NCI-H1694 treated with DMSO at 0.1 percent for 48 hours (cell line): ENCODE data around the gene IL23R.

ENCODE experiments used
- DNase-seq: peaks from one replicate; lab custom pipeline; 2025; lab: John Stamatoyannopoulos, UW

IL23R gene

DNA sequence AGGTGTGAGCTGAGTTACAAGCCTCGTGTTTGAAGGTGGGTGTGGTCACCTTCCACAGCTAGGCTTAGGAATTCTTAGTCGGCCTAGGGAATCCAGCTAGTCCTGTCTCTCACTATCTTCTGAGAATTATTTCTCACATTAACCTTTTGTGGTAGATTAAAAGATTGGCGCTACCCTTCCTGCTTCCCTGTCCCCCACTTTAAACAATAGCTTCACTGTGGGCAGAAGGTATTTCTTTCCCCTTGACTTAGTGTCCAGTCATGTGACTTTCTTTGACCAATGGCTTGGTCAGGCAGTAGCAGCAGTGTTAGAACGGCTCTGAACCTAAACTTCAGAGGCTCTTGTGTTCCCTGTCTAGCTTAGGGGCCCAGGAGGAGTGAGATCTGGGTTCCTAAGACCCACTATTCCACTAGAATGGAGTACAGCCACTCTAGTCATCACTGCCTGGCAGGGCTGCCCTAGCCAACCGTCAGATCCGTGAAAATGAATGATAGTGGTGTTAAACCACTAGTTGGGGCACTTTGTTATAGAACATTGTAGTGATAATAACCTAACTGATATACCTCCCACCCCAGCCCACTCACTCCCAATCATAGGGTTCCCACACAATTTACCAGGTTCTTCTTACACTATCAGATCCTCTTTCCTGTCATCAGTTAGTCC lies 17.6 kb upstream of the IL23R start:
- DNase-seq: no peak

DNA sequence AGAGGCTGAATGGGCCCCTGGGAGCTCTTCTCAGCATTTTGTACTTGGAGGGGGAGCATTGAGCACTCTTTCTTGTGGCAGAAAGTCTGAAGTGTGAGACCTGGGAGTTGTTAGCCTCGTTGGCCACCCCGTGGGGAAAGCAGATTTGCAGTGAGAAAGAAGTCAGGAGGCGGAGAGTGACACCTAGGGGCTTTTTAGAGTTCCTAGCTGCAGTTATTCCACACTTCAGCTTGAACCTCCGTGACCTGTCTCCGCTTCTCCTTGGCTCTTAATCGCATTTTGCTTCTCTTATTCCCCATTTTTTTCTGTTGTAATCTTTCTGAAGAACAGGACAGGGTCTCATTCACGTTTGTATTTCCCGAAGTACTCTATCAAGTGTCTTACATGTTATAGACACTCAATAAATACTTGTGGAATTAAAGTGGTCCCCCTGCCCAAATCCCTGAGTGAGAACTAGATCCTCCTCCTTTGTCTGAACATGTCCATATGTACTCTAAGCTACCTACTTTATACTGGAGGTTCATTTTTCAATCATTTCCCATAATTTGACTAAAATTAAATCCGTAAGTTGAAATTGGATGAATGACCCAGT lies 17.0 kb upstream of the IL23R start:
- DNase-seq: peak; percentile 61

DNA sequence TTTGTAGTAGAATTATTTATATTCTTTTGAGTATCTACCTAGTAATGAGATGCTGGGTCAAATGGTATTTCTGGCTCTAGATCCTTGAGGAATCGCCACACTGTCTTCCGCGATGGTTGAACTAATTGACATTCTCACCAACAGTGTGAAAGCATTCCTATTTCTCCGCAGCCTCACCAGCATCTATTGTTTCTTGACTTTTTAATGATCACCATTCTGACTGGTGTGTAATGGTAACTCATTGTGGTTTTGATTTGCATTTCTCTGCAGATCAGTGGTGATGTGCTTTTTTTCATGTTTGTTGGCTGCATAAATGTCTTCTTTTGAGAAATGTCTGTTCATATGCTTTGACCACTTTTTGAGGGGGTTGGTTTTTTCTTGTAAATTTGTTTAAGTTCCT lies 15.3 kb upstream of the IL23R start:
- DNase-seq: no peak

DNA sequence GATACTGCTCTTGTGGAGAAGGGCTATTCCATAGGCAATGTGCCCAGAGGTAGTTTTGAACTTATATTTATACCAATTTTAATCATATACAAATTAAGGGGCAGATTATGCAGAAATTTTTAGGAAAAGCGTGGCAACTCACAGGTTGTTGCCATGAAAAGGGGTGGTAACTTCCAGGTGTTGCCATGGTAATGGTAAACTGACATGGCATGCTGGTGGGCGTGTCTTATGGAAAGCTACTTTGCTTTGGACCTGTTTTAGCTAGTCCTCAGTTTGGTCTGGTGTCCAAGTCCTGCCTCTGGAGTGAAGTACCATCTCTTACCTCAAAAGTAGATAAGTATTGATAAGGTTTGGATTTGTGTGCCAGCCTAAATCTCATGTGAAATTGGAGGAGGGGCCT lies 7.9 kb upstream of the IL23R start:
- no peak for DNase-seq

DNA sequence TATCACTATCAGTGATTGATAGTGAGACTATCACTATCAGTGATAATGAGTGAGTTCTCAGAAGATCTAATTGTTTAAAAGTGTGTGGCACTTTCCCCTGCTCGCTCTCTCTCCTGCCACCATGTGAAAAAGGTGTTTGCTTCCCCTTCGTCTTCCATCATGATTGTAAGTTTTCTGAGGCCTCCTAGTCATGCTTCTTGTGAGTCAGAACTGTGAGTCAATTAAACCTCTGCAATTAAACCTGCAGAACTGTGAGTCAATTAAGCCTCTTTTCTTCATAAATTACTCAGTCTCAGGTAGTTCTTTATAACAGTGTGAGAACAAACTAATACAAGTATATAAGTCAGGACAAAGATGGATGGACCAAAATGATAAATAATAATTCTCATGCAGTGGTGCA lies 7.0 kb upstream of the IL23R start:
- no peak for DNase-seq

DNA sequence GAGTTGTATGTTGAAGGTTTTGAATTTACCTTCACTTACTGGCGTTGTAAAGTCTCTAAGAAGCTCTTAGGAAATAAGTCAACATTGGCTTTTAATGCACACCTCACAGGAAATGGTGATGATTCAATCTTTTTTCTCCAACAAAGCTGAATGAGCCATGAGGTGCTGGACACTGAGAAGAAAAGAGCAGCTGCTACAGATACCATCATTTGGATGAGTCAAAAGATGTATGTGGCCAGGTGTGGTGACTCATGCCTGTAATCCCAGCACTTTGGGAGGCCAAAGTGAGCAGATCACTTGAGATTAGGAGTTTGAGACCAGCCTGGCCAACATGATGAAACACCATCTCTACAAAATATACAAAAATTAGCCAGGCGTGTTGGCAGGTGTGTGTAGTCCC lies 3.3 kb upstream of the IL23R start:
- DNase-seq: no peak

DNA sequence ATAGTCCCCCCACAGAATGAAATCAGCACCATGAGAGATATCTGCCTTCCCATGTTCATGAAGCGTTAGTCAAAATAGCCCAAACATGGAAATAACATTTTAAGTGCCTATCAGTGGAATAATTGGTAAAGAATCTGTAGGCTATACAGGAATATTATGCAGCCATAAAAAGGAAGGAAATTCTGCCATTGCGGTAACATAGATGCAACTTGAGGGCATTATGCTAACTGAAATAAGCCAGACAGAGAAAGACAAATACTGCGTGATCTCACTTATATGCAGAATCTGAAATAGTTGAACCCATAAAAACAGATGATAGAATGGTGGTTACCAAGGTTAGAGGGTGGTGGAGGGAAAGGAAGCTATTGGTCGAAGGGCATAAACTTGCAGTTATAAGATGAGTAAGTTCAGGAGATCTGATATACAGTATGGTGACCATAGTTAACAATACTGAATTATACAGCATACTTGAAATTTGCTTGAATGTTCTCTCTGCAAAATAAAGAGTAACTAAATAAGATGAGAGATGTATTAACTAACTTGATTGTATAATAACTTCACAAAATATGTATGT lies 699 bp upstream of the IL23R start:
- no peak for DNase-seq

DNA sequence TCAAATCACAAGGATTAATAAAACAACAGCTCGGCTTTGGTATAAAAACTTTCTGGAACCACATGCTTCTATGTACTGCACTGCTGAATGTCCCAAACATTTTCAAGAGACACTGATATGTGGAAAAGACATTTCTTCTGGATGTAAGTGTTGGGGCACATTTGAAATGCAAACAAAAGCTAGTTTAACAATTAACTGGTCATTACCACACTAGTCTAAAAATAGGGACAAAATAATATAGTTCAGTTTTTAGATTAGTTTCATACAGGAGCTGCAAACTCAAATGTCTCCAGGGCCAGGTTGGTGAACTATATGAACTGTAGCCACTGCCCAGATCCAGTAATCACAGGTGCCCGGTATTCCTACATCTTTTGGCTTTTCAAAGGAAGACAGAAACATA lies 3.2 kb downstream of the IL23R start:
- no peak for DNase-seq

DNA sequence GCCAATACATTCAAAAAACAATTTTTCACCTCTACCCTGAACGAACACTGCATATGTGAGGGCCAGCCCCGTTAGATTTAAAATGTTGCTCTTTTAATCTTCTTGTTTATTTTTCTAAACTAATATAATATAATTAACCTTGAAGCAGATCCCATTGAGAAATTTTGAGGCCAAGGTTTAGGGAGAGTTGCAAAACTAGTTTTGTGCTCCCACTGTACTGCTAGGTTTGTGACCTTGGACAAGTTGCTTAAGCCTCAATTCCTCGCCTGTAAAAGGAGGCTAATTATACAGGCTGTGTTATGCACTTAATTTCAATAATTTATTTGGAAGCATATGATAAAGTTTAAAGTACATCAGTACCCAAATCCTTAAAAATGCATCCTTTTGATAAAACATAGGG lies 3.7 kb downstream of the IL23R start:
- no peak for DNase-seq

DNA sequence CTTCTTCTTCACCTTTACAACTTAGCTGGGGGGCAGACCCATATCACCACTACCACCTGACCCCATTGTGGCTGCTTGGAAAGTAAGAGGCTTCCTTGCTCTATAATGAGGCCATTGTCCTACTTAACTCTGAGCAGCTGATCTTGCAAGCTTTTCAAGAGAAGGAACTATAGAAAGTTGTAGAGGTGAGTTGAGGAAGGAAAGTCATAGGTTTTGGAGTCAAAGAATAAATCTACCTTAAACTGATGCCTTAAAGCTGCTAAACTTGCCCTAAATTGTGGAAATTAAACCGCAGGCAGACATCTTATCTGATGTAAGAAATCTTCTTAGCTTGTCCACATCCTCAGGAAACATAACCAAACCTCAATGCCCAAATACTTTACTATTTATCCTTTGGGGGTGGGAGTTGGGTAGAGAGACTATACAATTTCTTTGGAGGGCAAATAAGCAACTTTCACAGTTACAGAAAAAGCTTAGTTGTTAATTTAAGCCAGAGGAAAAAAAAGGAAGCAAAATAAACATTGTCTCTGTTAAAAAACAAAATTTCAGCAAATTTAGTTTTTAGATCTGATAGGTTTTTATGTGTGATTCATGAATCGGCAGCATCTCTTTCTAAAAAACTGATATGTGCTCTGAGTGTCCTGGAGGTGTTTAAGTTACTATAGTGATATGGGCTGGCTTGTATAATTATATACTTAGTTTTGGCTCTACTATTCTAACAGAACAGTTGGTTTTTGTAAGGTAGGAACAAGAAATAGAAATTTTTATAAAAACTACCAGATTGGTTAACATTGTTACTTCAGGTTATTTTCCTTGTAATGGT lies 4.7 kb downstream of the IL23R start:
- no peak for DNase-seq

DNA sequence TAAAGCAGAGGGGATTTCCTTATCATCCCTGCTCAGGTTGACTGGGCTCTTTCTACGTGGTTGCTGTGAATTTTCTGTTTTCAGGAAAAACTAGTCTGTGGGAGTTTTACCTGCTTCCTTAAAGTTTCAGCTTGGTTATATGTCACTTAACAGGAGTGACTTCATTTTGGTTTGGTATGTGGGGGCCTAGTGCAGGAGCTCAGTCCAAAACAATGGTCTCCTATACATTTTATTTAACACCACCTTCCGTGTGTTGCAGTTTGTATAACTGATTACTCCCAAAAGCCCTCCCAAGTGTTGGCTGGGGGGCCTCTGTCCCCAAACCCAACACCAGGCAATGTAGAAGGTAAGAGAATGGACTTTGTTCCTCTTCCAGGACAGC lies 5.3 kb downstream of the IL23R start:
- no peak for DNase-seq

DNA sequence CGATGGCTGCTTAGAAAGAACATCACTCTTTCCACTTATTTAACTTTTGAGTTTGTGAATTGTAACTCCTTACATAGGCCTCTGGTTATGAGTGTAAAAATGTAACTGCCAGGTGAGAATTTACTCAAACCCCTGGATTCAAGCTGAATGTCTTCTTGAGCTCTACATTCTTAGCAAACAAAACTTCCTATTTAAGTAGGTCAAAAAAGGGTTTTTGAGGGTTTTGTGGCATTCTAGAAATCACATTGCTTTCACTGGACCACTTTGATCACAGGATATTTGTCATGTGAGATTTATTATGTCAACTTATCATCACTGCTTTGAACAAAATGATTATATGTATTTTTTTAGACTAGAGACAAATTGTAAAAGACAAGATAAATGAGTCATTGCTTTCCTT lies 5.7 kb downstream of the IL23R start:
- no peak for DNase-seq

DNA sequence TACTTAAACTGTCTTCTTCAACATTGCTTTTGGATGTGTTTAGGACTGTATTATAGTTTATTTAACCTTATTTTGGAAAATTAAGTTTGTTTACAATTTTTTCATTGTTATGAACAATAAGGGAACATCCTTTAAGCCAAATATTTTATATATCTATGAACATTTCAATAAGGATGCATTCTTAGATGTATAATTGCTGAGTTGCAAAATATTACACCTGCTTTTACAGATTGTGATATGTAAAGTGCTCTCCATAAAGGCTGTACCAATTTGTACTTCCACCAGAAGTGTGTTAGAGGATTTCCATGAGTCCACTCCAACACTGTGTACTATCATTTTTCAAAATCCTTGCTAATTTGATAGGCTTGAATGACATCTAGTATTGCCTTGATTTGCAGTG lies 7.7 kb downstream of the IL23R start:
- no peak for DNase-seq

DNA sequence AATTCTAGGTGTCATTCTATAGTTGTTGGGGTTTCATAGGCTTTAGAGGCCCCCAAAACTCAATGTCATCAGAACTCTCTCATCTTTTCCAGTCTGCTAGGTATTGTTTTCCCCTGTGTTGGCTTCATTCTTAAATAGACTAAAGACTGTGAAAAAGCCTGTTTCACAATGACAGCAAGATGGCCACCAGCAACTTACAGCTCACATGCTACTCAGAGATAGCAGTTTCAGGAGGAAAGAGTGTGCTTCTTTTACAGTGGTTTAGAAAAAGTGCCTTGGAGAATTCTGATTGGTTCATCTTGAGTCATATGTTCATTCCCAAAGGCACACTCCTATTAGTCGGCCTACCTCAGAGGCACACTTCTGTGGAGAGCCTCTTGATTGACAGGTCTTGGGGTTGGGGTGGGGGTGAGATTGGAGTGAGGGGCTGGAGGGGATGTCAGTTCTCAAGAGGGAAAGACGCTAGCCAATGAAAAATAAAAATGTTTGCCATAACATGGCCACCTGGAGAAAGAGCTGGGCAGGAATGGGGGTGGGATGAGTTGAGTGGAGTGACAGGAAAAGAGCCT lies 8.5 kb downstream of the IL23R start:
- DNase-seq: no peak

DNA sequence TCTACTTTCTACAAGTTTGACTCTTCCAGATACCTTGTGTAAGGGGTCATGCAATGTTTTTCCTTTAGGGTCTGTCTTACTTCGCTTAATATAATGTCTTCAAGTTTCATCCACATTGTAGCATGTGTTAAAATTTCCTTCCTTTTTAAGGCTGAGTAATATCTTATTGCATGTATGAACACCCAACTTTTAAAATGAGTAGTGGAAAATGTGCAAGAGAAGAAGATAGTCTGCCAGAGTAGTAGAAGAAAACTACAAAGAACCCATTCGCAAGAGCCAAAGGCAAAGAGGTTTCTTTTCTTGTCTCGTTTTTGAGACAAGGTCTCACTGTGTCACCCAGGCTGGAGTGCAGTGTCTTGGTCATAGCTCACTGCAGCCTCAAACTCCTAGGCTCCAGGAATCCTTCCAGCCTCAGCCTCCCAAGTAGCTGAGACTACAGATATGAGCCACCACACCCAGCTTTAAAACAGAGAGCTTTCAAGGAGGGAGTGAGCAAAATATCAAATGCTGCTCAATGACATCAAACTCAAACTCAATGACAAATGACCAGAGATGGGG lies 9.4 kb downstream of the IL23R start:
- DNase-seq: no peak

DNA sequence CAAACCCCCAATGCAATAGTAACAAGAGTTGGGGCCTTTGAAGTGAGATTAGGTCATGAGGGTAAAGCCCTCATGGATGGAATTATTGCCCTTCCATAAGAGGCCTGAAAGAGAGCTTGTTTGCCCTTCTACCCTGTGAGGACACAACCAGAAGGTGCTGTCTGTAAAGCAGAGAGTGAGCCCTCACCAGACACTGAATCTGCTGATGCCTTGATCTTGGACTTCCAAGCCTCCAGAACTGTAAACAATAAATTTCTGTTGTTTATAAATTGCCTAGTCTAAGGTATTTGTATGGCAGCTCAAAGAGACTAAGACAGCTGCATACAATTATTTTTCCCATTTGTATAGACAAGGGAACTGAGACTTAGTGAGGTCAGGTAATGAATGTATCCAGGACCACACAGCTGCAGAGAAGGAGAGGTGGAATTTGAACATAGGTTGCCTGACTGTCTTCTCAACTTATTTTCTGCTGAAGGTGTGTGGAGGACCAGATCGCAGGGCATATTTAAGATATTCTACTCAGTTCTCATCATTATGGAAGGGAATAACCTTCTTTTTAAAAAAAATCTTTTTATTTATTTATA lies 18.7 kb downstream of the IL23R start:
- no peak for DNase-seq

DNA sequence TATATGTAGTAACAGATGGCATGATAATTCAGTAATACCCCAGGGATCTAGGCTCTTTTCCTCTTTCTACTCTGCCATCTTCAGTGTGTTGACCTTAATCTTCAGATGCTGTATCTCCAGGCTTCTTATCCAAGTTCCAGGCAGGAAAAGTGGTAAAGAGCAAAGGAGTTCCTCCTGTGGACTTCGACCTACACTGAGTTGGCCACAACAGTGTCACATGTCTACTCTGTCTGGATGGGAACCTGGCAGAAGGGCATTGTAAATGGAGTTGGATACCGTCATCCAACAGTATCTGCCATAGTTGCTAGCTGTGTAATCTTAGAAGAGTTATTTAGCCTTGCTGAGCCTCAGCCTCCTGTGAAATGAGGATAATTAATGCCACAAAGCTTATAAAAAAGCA lies 21.9 kb downstream of the IL23R start:
- no peak for DNase-seq

DNA sequence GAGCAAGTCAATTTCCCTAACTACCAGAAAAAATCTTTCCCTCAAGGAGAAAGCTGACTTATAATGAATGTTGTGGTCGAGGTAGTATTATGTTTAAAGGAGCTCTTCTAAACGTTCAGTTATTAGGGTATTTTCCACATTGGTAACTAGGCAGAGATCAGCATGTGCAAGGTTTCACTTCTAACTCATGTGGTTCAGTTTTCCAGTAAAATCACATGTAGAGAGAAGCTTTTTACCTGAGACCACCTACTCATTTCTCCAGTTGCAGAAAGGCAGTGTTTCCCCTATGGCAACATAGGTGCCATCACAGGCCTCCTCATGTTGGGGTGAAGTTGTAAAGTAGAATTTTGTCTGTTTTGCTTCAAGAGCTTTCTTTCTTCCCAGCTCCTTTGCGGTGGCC lies 23.7 kb downstream of the IL23R start:
- no peak for DNase-seq

DNA sequence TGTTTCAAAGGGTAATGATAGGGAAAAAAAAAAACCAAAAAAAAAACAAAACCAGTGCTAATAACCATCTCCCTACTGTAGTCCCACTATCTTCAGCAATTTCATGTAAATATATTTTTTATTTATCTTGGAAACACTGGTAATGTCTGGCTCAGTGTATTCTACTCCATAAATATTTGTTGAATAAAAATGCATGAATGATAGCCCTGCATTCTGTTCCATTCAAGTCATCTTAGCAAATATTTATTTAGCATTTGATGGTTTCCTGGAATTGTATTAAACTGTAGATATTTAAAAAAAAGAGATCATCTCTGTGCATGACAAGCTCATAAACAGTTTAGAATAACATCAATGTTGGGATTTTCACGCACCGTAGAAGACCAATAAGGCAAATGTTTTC lies 24.2 kb downstream of the IL23R start:
- no peak for DNase-seq

DNA sequence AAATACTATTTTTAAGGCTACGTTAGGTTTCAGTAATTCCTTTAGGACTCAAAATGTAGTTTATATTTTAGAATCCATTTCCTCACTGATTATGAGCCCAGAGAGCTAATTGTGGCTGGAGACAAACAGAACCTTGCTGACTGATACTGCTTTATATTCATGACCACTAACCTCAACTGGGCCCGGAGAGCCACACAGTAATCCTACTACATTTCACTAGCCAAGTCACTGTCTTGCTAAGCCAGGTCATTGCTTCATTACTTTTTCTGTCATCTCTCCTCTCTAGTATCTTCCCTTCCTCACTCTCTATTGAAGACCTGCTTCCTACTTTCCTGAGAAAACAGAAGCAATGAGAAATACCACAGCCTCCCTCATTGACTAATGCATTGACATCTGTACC lies 24.7 kb downstream of the IL23R start:
- DNase-seq: no peak

DNA sequence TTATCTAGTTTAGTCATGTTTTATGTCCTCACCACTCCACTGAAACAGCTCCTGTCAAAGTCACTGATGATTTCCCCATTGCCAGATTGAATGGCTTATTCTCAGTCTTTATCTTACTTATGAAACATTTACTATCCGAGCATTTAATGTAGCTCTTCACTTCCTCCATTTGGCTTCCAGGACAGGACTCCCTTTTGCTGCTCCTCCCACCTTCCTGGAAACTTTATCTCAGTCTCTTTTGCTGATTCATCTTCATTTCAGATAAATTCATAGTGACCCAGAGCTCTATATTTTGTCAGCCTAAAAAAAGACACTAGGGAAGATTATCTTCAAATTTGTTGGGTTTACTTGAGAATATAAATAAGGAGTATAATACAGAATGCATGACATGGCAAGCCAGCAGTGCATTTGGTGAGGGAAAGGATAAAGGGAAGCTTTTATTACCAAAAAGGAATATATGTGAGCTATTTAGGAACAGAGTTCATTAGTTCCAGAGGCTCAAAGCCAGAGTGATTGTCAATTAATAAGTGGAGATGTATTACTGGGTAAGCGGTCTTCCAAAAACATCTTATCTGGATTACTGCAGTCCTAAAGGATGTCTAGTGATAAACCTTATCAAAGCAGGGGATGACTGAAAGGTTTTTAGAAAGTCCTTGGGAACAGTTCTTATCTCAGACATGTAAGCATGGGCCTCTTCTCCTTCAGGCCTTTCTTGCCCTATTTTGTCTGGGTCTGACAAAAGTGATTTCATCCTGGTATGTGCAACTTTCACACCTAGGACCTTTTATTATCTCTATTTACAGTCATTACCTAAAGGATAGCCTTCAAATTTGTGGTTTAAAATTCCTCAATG lies 25.6 kb downstream of the IL23R start:
- DNase-seq: no peak
